ENCODE measurements around the gene EIF3D. TPM values are rescaled to one million over a fixed set of nuclear protein-coding genes. Genes with fewer than 3 reads are reported as not detected.

Gene EIF3D
- total and polyA plus RNA-seq, 2 of the 13 experiments (the other 11 are each of a cell fraction or from before 2014, with no cell fraction given) = 118 to 274 TPM

GRCh38 chr22:36506637-36507517 lies 22.1 kb downstream of the EIF3D start, which contains the start of gene FOXRED2 (continued):
- TF ChIP-seq RERE (CRISPR knock-in tag; IDR thresholded peaks at IDR 0.05; ENCODE audit: low read depth) (no peak; the same call in 1 of the 2 replicates), ZSCAN21 (CRISPR knock-in tag; IDR thresholded peaks at IDR 0.05; ENCODE audit: borderline replicate concordance) (peak; percentile 98), BCL6 (CRISPR knock-in tag; IDR thresholded peaks at IDR 0.05) (0 out of 2 replicates have a peak, but pooled peaks have one; percentile 6), ZBTB42 (CRISPR knock-in tag; IDR thresholded peaks at IDR 0.05) (peak; percentile 84; the same call in 1 of the 2 replicates), ZBTB37 (CRISPR knock-in tag; IDR thresholded peaks at IDR 0.05) (peak; percentile 30; the same call in 1 of the 2 replicates), SKI (IDR thresholded peaks at IDR 0.05; ENCODE audit: partially characterized antibody) (peak; percentile 26), ZNF329 (CRISPR knock-in tag; IDR thresholded peaks at IDR 0.05; ENCODE audit: low read depth) (peak; percentile 87), ZNF839 (CRISPR knock-in tag; IDR thresholded peaks at IDR 0.05; ENCODE audit: borderline replicate concordance) (peak; percentile 96; the same call in 1 of the 2 replicates), SNAPC2 (CRISPR knock-in tag; IDR thresholded peaks at IDR 0.05) (peak; percentile 95), MAX (IDR thresholded peaks at IDR 0.05) (peak; percentile 100), TRIM24 (CRISPR knock-in tag; IDR thresholded peaks at IDR 0.05) (no peak), AGO1 (IDR thresholded peaks at IDR 0.05; ENCODE audit: low read depth, low read length, poor library complexity, severe bottlenecking) (no peak), HNRNPLL (IDR thresholded peaks at IDR 0.05; ENCODE audit: low read depth, low read length, poor library complexity, severe bottlenecking) (peak; percentile 62), ZIK1 (CRISPR knock-in tag; IDR thresholded peaks at IDR 0.05; ENCODE audit: borderline replicate concordance, low read depth) (peak; percentile 99), EED (CRISPR knock-in tag; IDR thresholded peaks at IDR 0.05) (peak; percentile 98), PAXIP1 (CRISPR knock-in tag; conservative IDR thresholded peaks at IDR 0.05) (peak; percentile 43), CCAR2 (optimal IDR thresholded peaks at IDR 0.05; ENCODE audit: low read depth, low read length) (no peak)
